Measurements from ENCODE around the gene FBLN2.

The FBLN2 gene

DNA sequence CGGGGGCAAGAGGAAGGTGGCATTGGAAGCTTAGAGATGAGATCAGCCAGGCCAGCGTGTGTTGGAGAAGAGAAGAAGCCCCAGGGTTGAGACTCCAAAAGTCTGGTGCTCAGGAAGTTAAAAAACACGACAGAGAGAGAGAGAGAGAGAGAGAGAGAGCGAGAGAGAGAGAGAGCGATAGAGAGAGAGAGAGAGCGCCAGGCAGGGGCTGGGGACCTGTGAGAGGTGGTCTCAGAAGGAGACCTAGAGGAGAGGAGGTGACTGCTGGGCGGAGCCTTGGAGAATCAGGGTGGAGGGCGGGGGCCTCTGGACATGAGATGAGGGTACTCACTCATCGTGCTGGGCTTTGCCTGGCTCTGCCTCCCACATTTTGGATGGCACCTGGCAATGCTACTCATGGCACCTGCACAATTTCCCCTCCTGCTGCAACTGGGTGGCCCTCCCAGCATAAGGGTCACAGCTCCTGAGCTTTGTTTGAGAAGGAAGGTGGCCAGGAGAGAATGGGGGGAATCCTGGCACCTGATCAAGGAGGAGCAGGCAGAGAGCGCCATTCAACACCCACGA is 51.0 kb downstream of the FBLN2 start:
- TF ChIP-seq ZFX (IDR thresholded peaks at IDR 0.05; ENCODE audit: borderline replicate concordance) = no peak
- TF ChIP-seq, protein P1, sequence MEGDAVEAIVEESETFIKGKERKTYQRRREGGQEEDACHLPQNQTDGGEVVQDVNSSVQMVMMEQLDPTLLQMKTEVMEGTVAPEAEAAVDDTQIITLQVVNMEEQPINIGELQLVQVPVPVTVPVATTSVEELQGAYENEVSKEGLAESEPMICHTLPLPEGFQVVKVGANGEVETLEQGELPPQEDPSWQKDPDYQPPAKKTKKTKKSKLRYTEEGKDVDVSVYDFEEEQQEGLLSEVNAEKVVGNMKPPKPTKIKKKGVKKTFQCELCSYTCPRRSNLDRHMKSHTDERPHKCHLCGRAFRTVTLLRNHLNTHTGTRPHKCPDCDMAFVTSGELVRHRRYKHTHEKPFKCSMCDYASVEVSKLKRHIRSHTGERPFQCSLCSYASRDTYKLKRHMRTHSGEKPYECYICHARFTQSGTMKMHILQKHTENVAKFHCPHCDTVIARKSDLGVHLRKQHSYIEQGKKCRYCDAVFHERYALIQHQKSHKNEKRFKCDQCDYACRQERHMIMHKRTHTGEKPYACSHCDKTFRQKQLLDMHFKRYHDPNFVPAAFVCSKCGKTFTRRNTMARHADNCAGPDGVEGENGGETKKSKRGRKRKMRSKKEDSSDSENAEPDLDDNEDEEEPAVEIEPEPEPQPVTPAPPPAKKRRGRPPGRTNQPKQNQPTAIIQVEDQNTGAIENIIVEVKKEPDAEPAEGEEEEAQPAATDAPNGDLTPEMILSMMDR (IDR thresholded peaks at IDR 0.05) = no peak
- H3K27ac ChIP-seq = no peak overlapping the region

- no peak overlapping the region for H3K27ac ChIP-seq
- TF ChIP-seq, protein P1 (IDR thresholded peaks at IDR 0.05) = no peak
- TF ChIP-seq ZFX (IDR thresholded peaks at IDR 0.05; ENCODE audit: borderline replicate concordance) = no peak
Observed at GRCh38 chr3:13600950-13601691, 52.2 kb downstream of the FBLN2 start.

- H3K27ac ChIP-seq = no peak overlapping the region
- TF ChIP-seq, protein P1 (IDR thresholded peaks at IDR 0.05) = no peak
- no peak for TF ChIP-seq ZFX (IDR thresholded peaks at IDR 0.05; ENCODE audit: borderline replicate concordance)
Observed at GRCh38 chr3:13601692-13602080, 52.8 kb downstream of the FBLN2 start.

DNA sequence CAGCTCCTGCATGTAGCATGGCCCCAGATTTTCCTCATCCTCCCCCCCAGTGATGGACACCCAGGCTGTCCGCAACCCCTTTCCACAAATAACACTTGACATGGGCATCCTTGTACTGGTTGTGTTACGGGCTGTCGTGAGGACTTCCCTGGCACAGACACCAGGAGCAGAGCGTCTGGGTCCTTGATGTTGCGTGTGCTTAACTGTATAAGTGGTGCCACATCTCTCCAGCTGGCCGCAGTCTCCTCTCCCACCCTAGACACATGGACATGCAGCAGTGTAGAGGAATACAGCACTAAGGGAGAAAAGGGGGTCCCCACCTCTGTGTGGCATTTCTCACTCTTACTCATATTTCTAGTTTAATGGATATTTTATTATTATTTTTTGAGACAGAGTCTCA is 56.6 kb downstream of the FBLN2 start:
- TF ChIP-seq, protein P1 (IDR thresholded peaks at IDR 0.05) = no peak
- TF ChIP-seq ZFX (IDR thresholded peaks at IDR 0.05; ENCODE audit: borderline replicate concordance) = no peak

GRCh38 chr3:13607821-13608597 is 59.1 kb downstream of the FBLN2 start:
- TF ChIP-seq ZFX (IDR thresholded peaks at IDR 0.05; ENCODE audit: borderline replicate concordance) = no peak

More for the DNA sequence above, 56.6 kb downstream of the FBLN2 start:
- H3K27ac ChIP-seq = no peak overlapping the region

GRCh38 chr3:13608969-13609725 is 60.2 kb downstream of the FBLN2 start:
- no peak overlapping the region for H3K27ac ChIP-seq
- TF ChIP-seq, protein P1 (IDR thresholded peaks at IDR 0.05) = no peak
- TF ChIP-seq ZFX (IDR thresholded peaks at IDR 0.05; ENCODE audit: borderline replicate concordance) = no peak

More at GRCh38 chr3:13607821-13608597, 59.1 kb downstream of the FBLN2 start:
- H3K27ac ChIP-seq = no peak overlapping the region

GRCh38 chr3:13610006-13610570 is 61.2 kb downstream of the FBLN2 start:
- H3K27ac ChIP-seq = no peak overlapping the region
- TF ChIP-seq, protein P1 (IDR thresholded peaks at IDR 0.05) = no peak
- no peak for TF ChIP-seq ZFX (IDR thresholded peaks at IDR 0.05; ENCODE audit: borderline replicate concordance)

Data from 22Rv1 (cell line).